ENCODE results near the gene SHB.
A peak's percentile ranks its signal among the peaks of the same experiment; 100 is the strongest.

Gene SHB

DNA sequence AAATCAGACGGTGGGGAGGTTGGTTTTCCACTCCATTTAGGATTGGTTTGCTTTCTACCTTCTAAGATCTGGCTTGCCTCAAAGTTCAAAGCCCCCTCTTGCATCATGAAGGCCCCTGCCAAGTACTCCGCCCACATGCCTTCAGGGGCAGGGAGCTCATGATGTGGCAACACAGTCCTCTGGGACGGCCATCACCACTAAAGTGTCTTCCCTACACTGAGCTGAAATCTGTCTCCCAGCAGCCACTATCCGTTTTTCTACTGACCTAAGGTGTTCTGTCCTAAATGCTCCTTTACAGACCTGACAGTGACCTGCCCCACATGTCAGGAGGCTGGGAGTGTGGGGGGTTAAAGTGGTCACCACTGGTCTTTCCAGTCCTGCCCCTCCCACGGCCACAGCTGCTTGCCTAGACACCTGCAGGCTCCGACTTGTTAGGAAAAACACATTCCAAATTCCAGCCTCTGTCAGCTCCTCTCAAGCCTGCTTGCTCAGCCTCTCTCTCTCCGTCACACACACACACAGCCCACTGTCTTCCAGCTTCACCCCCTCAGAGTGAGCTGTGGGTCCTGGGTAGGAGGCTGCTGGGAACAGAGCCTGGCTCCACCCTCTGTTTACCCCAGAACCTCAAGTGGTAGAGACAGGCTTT, 44.9 kb downstream of the SHB start:
- no peak for DNase-seq (ENCODE audit: low spot score)

DNA sequence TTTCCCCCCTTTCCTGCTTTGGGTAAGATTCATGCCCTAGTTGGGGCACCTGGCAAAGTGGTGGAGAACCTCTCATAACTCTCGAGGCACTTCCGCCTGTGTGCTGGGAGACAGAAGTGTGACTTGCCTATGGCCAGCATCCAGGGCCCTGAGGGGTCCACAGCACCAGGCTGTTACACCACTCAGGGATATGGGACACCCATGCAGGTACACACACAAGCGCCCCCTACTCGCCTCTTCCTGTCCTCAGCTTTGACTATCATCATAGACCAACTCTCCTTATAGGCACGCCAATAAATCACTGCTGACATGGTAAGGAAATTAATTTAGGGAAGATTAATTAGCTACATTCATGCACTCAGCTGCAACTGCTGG, 45.4 kb downstream of the SHB start:
- no peak for DNase-seq (ENCODE audit: low spot score)

DNA sequence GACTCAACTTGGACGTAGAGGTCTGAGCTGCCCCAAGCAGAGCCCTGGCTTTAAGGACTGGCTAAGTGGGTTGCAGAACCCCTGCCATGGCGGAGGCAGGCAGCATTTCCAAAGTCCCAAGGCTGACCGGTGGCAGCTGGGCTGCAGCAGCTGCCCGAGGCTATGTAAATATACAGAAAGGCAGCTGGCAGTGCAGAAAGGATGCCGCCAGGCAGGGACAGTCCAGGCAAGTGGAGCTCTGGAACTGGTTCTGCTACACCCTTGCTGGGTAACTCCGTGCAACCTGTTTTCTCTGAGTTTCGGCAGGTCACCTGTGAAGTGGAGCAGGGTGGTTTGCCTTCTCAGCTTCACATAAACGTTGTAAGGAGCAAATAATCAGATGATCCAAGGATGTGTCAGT, 46.0 kb downstream of the SHB start:
- DNase-seq (ENCODE audit: low spot score): no peak

DNA sequence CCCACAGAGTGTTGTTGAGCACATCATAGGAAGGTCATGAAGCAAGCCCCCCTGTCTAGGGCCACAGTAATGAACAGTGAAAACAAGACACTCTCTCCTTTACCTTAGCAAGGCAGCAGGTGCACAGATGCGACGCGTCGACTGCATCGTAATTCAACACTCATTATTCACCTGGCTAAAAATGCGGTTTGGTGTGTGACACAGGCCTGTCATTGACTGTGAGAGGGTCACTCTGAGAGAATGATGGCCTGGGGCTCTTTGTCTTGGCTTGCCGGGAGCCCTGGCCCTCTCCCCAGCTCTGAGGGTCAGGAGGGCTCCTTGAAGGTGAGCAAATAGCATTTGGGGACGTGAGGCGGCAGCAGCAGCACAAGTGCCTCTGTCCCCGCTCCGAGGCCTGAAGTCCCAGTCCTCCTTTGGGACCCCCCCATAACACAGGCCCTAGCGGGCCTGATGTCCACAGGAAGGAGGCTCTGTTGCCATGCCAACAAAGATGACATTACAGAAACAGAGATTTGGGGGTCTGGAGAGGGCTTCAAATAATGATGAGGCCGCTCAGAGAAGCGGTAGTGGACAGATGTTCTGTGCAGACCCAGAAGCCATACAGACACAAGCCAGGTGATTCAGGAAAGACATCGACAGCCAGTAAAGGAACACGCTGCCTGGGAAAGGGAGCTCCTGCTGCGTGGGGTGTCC, 46.7 kb downstream of the SHB start:
- no peak for DNase-seq (ENCODE audit: low spot score)

DNA sequence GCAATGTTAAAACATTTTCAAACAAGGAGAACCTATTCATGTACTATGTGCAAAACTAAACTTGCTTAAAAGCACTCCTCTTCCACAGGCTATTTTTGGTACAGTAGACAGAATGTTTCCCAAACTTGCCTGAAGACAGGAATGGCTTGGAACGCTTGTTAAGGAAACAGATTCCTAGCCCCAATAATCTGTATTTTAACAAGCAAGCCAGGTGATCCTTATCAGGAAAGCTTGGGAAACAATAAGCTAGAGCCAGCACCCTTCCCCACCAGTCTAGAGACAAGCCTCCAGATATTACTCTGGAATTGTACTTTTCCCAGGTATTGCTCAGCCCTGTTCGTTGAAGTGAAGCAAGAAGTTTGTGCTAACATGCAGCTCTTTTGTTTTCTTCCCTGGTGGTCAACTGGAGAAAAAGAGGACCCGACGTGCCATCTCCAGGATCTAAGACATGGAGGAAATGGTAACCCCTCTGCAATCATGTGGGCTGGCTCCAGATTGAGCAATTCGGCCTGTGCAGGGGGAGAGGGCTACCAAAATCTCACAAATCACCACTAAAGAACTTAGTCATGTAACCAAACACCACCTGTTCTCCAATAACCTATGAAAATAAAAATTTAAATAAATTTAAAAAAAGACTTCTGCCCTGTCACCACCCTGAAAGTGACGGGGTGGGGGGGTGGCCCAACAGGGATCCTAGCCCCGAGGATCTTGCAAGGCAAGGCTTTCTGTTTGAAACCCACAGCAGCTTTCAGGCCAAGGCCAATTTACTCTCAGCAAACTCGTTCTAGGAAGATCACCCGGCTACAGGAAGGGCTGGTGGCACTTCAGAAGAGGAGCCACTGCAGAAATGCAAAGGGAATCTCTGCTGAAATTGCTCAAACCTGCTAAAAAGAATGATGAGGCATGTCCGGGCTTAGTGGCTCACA, 48.6 kb downstream of the SHB start:
- DNase-seq (ENCODE audit: low spot score): no peak

DNA sequence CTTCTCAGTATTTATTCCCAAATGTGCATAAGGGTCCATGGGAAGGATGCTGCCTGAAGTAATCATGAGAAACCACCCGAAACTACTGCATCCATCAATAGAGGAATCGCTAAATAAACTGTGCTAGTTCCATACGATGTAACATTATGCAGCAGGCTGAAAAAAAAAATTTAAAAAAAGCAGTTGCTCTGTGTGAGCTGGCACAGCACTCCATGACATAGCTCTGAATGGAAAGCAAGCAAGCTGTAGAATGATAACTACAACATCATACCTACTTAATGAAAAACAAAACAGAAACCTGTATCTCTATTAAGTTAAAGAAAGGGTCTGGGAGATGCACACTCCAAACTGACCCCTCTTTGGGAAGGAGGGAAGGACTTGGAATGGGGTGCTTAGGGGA, 49.3 kb downstream of the SHB start:
- DNase-seq (ENCODE audit: low spot score): no peak

DNA sequence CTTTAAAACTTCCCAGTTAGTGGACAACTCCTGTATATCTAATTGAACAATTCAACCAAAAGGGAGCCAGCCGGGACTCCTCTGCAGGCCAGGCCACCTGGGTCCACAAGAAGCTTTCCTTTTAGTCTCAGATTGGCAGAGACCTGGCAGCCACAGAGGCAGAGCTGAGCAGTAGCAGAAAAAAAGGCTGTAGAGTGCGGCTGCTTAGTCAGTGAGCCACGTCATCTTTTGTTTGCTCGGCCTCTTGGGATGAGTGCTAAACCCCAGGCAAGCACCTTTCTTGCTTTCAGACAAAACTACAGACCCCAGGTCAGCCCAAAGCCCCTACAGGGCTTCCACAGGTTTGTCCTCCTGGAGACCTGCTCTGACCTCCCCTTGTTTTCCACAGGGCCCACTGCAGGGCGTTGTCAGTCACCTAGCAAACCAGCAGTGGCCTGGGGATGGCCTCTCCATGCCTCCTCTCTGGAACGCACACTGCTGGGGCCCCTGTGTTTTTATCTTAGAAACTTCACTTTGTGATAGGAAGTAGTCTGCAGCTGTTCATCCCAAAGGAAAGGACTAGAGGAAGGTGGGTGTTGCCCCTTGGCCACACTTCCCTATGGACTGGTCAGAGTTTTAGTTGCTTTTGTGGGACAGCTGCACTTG, 49.9 kb downstream of the SHB start:
- peak; percentile 77 for DNase-seq (ENCODE audit: low spot score)

DNA sequence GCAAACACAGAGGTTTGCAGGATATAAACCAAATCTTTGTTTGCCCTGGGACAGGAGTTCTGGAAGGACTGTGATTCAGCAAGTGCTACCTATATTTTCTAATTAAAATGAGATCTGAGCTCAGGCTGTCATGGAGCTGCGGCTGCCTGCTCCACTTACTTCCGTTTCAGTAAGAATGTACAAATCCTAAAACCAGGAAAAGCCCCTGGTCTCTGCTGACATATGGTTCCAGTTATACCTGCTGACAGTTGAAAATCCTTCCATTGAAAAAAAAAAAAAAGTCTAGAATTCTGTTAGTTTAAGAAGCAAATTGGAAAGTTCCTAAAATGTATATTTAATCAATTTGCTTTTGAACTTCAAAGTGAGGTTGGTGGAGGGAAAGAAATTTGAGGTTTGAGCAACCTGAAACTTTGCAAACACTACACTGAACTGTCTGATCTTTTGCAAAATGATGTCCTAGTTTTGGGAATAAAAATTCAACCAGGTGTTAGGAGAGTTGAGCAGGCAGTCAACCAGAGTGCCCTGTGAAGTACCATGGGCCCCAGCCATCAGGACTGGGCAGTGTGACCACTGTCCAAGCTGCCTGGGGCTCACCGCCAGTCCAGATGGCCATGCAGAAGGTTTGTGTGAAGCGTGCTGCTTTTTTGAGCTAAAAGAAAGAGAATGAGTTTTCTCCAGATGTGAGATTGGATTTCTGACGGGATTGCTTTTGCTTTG, 50.6 kb downstream of the SHB start:
- DNase-seq (ENCODE audit: low spot score): no peak

DNA sequence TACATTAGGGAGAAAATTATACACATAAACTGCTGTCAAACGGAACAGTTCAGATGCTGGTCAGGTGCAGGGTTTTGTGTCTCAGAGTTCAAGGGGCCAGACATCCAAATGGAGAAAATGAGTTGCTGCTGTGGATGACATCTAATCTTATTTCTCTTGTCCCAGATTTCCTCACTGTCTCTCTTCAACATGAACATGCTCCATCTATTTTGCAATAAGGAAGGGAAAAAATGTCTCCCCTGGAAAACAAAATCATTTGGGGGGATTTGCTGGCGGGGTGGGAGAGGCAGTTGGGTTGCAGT, 51.2 kb downstream of the SHB start:
- DNase-seq (ENCODE audit: low spot score): no peak

DNA sequence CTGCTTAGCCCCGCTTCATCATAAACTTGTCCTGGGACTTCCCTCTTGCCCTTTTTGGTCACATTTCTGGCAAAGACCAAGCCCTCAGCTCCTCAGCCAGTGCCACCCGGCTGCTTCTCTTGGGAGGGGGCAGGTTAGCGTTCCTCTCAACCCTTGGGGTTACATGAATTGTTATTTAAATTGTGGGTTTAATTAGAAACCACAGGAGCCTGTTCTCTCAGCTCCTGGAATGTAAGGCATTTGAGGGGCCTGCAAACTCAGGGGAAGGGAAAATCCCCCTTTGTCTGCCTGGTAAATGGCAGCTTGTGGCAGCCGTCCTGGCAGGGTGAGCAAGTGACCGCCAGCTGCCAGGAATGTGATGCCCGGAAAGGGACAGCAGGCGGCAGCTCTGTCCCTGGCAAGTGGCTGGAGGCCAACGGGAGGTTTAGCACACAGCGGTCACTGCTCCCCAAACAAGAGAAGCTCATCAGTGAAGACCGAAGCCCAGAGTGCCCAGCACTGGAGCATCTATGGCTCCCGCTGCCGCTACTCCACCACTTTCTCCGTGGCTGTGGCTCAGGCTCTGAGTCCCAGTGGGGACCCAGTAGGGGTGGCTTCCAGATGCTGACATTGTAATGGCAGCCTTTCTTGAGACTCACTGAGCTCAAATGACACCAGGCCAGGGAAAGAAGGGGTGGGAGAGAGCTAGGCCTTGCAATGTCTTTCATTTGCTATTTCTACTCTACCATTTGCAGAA, 51.7 kb downstream of the SHB start:
- no peak for DNase-seq (ENCODE audit: low spot score)

DNA sequence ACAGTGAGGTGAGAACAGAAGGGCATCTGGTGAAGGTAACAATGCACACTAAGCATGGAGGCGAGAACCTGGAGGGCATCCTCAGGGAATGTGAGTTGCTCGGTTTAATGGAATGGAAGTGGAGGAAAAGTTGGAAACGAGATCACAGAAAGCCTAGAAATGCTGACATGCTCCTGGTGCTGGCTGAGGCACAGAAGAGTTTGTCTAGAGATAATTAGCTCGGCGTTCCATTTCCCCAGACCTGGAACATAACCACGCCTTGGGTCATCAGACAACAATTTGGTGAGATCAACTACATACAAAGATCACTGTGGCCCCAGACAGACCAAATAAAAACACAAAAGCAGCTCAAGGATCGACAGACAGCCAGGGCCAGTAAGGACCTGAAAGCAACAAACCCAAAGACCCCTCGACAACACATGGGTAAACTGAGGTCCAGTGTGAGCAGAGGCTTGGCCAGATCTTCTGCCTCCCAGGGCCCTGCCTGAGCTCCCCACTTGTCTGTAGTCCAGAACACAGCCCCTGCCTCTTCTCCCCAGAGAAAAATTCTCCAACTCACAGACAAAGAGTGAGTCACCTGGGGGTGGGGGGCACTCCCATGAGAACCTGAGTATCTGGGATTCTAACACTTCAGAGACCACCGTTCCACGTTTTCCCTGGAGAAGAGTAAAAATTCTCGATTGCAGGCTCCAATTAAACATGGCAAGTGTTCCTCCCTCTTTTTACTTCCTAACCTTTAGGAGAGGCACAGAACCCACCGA, 52.5 kb downstream of the SHB start:
- no peak for DNase-seq (ENCODE audit: low spot score)

DNA sequence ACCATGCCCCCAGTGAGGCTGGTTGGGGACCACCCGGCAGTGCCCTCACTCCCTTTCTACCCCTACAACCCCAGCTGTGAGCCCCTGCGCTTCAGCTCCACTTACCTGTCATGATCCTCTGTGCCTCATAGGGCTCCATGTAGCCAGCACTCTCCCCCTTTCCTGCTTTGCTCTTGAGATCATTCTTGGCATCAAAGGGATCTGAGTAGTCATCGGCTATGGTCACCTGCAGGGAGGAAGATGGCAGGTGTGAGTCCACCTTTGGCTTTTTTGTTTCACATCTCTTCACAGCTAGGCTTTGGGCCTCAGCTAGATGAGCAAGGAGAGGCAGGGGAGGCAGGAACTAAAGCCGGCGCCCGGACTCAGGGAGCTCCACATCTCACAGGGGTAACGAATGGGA, 53.1 kb downstream of the SHB start:
- no peak for DNase-seq (ENCODE audit: low spot score)

DNA sequence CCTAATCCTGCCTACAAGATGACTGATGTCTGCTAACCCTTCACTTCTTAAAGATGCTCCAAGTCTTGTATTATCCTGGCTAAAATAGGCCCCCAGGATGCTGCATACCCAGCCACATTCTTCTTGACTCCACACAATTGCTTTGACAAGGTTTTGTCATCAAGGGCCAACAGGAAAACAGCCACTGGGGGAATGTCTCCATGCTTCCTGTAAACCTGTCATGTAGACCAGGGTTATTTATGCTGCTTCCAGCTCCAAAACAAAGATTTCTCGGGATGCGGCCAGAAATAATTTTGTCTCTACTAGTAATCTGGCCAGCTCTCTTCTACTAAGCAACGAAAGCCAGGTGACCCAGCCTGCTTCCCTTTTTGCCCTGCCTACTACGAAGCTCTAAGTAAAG, 53.8 kb downstream of the SHB start:
- DNase-seq (ENCODE audit: low spot score): no peak

DNA sequence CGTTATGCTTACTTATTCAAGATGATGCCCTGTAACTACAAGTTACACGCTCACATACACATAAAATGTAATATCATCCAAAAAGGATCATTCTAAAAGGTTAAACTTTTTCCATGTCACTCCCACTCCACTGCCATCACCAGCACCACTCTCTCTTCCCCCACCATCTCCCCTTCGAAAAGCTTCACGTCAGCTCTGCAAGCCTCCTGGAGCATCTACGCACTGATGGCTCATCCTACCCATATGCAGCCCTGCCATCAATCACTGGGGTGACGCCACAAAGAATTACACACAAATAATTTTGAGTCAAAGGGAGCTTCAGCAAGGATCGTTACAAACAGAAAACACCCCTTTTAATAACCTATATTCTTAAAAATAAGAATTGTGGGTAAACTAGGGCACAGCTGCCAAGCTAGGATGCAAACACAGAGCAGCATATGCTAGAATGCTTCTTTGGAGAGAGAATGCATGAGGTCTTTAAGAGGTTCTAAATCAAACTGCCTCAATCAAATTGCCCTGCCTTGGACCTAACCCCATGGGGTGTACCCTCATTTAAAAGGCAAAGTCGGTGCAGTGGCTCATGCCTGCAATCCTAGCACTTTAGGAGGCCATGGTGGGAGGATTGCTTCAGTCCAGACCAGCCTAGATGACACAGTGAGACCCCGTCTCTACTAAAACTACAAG, 56.1 kb downstream of the SHB start:
- no peak for DNase-seq (ENCODE audit: low spot score)

DNA sequence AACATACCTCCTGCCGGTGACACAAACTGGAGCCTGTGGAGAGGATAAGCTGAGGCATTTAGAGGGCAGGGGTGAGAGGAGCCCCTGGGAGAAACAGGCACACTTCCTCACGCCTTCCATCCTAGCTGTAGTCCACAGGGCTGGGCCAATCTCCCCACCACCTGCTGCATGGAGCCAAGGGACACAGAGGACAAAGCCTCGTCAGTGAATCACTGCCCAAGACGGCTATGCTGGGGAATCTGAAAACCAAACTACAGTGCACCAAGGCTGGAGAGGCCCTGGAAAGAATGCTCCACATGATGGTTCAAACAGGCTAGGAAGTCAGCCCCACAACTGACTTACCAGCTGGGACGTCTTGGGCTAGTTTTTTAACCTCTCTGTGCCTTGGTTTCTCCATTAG, 57.0 kb downstream of the SHB start:
- no peak for DNase-seq (ENCODE audit: low spot score)

DNA sequence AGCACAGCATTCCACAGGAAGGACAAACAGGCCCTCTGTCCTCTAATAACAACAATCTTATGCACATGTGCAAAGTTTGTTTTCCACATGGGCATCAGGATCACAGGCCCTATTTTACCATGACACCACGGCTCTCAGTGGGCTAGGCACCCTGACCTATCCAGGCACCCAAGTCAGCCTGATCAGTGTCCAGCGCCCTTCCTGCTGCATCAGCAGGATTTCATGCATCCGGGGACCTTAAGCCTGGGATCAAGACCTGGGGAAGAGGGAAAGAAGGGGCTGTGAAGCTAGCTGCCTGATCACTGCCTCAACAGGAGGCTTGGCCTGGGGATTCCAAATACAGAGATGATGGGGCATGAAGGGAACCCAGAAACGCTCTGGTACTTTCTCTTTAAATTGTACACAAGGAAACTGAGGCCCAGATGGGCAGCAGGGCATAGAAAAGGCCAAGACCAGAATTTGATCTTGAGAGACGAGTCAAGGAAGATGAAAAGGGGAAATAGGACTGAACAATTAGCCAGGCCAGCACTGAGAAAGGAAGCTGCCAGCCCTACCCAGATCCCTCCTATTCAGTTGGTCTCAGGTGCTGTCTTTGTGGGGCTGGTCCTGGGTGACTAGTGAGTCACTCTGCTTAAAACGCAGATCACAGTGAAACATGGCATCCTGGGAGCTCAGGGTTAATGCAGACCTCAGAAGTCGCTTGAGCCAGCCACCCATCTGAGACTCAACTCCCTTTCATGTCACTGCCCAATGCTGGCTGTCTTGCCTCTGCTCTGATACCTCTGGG, 57.9 kb downstream of the SHB start:
- DNase-seq (ENCODE audit: low spot score): no peak

DNA sequence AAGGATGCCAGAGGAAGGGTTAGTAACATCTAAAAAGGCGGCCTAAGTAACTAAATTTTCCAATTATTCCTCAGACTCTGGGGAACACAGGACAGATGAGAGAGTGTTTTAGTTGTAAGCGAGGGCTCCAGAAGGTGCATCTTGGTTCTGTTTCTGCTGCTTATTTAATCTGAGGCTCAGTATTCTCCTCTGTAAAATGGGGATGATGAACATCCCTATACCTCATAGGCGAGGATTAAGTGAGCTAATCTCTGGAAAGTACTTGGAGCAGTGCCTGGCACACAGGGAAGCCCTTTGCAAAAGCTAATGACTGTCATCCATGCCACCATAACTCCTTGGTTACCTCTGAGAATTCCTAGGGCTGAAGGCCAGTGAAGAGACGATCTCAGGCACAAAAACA, 59.0 kb downstream of the SHB start:
- DNase-seq (ENCODE audit: low spot score): no peak

DNA sequence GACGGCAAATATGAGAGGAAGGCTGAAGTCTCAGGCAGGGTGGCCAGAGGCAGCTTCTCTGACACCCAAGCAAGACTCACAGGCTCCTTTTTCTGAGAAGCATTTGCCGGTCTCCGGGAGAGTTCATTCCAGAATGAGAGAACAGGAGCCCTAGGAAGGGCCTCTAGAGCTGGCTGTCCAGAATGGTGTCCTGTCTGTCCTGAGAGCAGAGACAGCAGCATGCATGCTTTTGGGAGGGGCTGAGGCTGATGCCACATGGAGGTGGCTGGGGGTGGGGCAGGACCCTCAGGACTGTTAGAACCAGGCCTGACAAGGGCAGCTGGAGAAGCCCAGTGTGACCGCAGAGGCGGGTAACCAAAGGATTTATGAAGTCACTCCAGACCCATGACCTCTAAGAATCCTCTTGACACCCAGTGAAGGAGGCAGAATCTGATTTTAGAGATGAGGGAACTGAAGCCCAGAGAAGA, 60.0 kb downstream of the SHB start:
- DNase-seq (ENCODE audit: low spot score): no peak
